SK-N-SH (cell line): ENCODE results near the gene AKT2. TPM values are rescaled to one million over a fixed set of nuclear protein-coding genes. Genes with fewer than 3 reads are reported as not detected.

ENCODE experiments used
- CTCF ChIA-PET: fragments of 300-600, 350-600 bp; formaldehyde crosslinking; extraction: SDS; loops from one replicate; lab custom pipeline; 2021; lab: Yijun Ruan, JAX
- POLR2A ChIA-PET: fragments of 350-600 bp; sonication (Branson Sonifier 250); formaldehyde crosslinking; extraction: SDS; loops from one replicate; lab custom pipeline; 2020; ENCODE audit warnings: antibody characterized with exemption, inconsistent platforms; lab: Yijun Ruan, JAX
- DNase-seq: peaks from one replicate; pipeline ENCODE4 v3.0.0; 2012
- H2AFZ ChIP-seq: fragments of 200-600 bp; sonication (generic); 2 replicates; pipeline ENCODE4 v1.8.1; 2016; ENCODE audit warnings: antibody characterized with exemption, mild to moderate bottlenecking, low read depth
- H3F3A ChIP-seq: fragments of 200-600 bp; sonication (generic); replicated peaks from 2 replicates; pipeline ENCODE3; 2016; ENCODE audit warnings: antibody characterized with exemption, mild to moderate bottlenecking; ENCODE audit not compliant: insufficient read depth
- H3K27ac ChIP-seq, 2 experiments: fragments of 200-500 bp in 1 of 2; fragments of 200-600 bp in 1 of 2; sonication (Bioruptor generic) in 1 of 2; sonication (generic), shearing (Covaris generic) in 1 of 2; 2 replicates each; pipeline versions ENCODE4 v1.5.1 to v1.6.1; 2014 to 2016; ENCODE audit warnings: low read depth in 2 of 2, inconsistent platforms in 1 of 2, low read length in 1 of 2, mild to moderate bottlenecking in 1 of 2, mixed read lengths in 1 of 2
- H3K27me3 ChIP-seq: fragments of 200-600 bp; sonication (generic), shearing (Covaris generic); 2 replicates; pipeline ENCODE4 v1.6.1; 2016; ENCODE audit warnings: mixed run types; ENCODE audit not compliant: insufficient read depth
- H3K36me3 ChIP-seq, 2 experiments: fragments of 200-500 bp in 1 of 2; fragments of 200-600 bp in 1 of 2; sonication (Bioruptor generic) in 1 of 2; sonication (generic) in 1 of 2; replicated peaks in 1 of 2; 2 replicates each; pipeline versions ENCODE3 to v1.5.1; 2014 to 2016; ENCODE audit warnings: low read length in 1 of 2, mild to moderate bottlenecking in 1 of 2; ENCODE audit not compliant: insufficient read depth in 2 of 2, control insufficient read depth in 1 of 2
- H3K4me1 ChIP-seq, 2 experiments: fragments of 200-500 bp in 1 of 2; fragments of 200-600 bp in 1 of 2; sonication (Bioruptor generic) in 1 of 2; sonication (generic), shearing (Covaris generic) in 1 of 2; 2 replicates each; pipeline versions ENCODE4 v1.5.1 to v1.6.1; 2014 to 2016; ENCODE audit warnings: low read depth in 1 of 2, low read length in 1 of 2, mixed run types in 1 of 2; ENCODE audit not compliant: insufficient read depth in 2 of 2, control insufficient read depth in 1 of 2
- H3K4me2 ChIP-seq: fragments of 200-600 bp; sonication (generic), shearing (Covaris generic); 2 replicates; pipeline ENCODE4 v1.6.1; 2017; ENCODE audit warnings: mixed run types
- H3K4me3 ChIP-seq, 2 experiments: fragments of 200-500 bp in 1 of 2; fragments of 200-600 bp in 1 of 2; sonication (Bioruptor generic) in 1 of 2; sonication (generic), shearing (Covaris generic) in 1 of 2; 2 replicates each; pipeline versions ENCODE4 v1.5.1 to v1.8.1; 2014 to 2016; ENCODE audit warnings: low read depth in 2 of 2, inconsistent platforms in 1 of 2, low read length in 1 of 2, mild to moderate bottlenecking in 1 of 2, mixed read lengths in 1 of 2, moderate library complexity in 1 of 2
- H3K79me2 ChIP-seq: fragments of 200-600 bp; sonication (generic); 2 replicates; pipeline ENCODE4 v1.8.1; 2017; ENCODE audit warnings: mild to moderate bottlenecking; ENCODE audit not compliant: insufficient read depth
- H3K9ac ChIP-seq: fragments of 200-600 bp; sonication (generic); 2 replicates; pipeline ENCODE4 v1.6.1; 2017; ENCODE audit warnings: mixed run types
- H3K9me2 ChIP-seq: fragments of 200-600 bp; sonication (generic); 2 replicates; pipeline ENCODE4 v1.6.1; 2017; ENCODE audit warnings: mixed run types
- H3K9me3 ChIP-seq: fragments of 200-600 bp; sonication (generic); 2 replicates; pipeline ENCODE4 v1.6.1; 2017; ENCODE audit warnings: mixed run types, mild to moderate bottlenecking, moderate library complexity
- H4K20me1 ChIP-seq: fragments of 200-600 bp; sonication (generic); 2 replicates; pipeline ENCODE4 v1.6.1; 2017; ENCODE audit warnings: mild to moderate bottlenecking, mixed run types; ENCODE audit not compliant: insufficient read depth
- CHD2 ChIP-seq: fragments of 150-350 bp; IDR thresholded peaks from 2 replicates; pipeline ENCODE4 v1.6.1; 2018; ENCODE audit warnings: low read length; ENCODE audit not compliant: partially characterized antibody
- EP300 ChIP-seq, 2 experiments: IDR thresholded peaks; 2 replicates each; pipeline versions ENCODE4 v1.4.0 to v1.6.1; 2012; ENCODE audit warnings: borderline replicate concordance in 1 of 2, low read depth in 1 of 2, low read length in 1 of 2
- EZH2phosphoT487 ChIP-seq: fragments of 200-600 bp; sonication (generic); IDR thresholded peaks from 2 replicates; pipeline ENCODE4 v1.6.1; 2017; ENCODE audit warnings: low read depth, mixed run types, mild to moderate bottlenecking, antibody characterized with exemption, moderate library complexity, borderline replicate concordance
- FOSL2 ChIP-seq: IDR thresholded peaks from 2 replicates; pipeline ENCODE4 v1.4.0; 2012; ENCODE audit warnings: low read depth, mild to moderate bottlenecking, moderate library complexity, borderline replicate concordance
- FOXJ3 ChIP-seq: sonication (generic); formaldehyde crosslinking; IDR thresholded peaks from 2 replicates; pipeline ENCODE4 v1.5.1; 2020; ENCODE audit warnings: mild to moderate bottlenecking, missing genetic modification reagents
- FOXM1 ChIP-seq: IDR thresholded peaks from 2 replicates; pipeline ENCODE4 v1.4.0; 2012; ENCODE audit warnings: low read depth, mild to moderate bottlenecking
- GABPA ChIP-seq: IDR thresholded peaks from 2 replicates; pipeline ENCODE4 v1.4.0; 2012; ENCODE audit warnings: low read depth, mild to moderate bottlenecking
- GATA2 ChIP-seq: sonication (generic); formaldehyde crosslinking; IDR thresholded peaks from 2 replicates; pipeline ENCODE4 v1.5.0; 2020; ENCODE audit warnings: mild to moderate bottlenecking, missing genetic modification reagents
- IRF3 ChIP-seq: fragments of 150-350 bp; IDR thresholded peaks from 2 replicates; pipeline ENCODE4 v1.6.1; 2016; ENCODE audit warnings: mild to moderate bottlenecking, low read depth, low read length
- JUND ChIP-seq: IDR thresholded peaks from 2 replicates; pipeline ENCODE4 v1.4.0; 2012
- MEF2A ChIP-seq: IDR thresholded peaks from 2 replicates; pipeline ENCODE4 v1.4.0; 2012; ENCODE audit warnings: low read depth, borderline replicate concordance
- PBX3 ChIP-seq: IDR thresholded peaks from 2 replicates; pipeline ENCODE4; 2012
- RAD21 ChIP-seq: IDR thresholded peaks from 2 replicates; pipeline ENCODE4 v1.6.1; 2012; ENCODE audit warnings: mild to moderate bottlenecking, low read length
- RCOR1 ChIP-seq: fragments of 150-350 bp; IDR thresholded peaks from 2 replicates; pipeline ENCODE4 v1.6.1; 2017; ENCODE audit warnings: antibody characterized with exemption, low read length
- RXRA ChIP-seq: IDR thresholded peaks from 2 replicates; pipeline ENCODE4 v1.4.0; 2012; ENCODE audit warnings: low read depth, mild to moderate bottlenecking, borderline replicate concordance
- SIN3A ChIP-seq: IDR thresholded peaks from 2 replicates; pipeline ENCODE4 v1.6.1; 2012; ENCODE audit warnings: low read depth, mild to moderate bottlenecking, low read length, moderate library complexity, borderline replicate concordance
- SMC3 ChIP-seq: IDR thresholded peaks from 2 replicates; pipeline ENCODE4 v1.6.1; 2012; ENCODE audit warnings: low read depth, low read length, improper control_type of control experiment
- TCF12 ChIP-seq: IDR thresholded peaks from 2 replicates; pipeline ENCODE4 v1.4.0; 2012
- TEAD4 ChIP-seq: IDR thresholded peaks from 2 replicates; pipeline ENCODE4 v1.4.0; 2012; ENCODE audit warnings: mild to moderate bottlenecking, borderline replicate concordance; ENCODE audit not compliant: insufficient read depth
- USF1 ChIP-seq: IDR thresholded peaks from 2 replicates; pipeline ENCODE4 v1.4.0; 2012; ENCODE audit warnings: low read depth, borderline replicate concordance
- ZBTB33 ChIP-seq: IDR thresholded peaks from 2 replicates; pipeline ENCODE4 v1.4.0; 2012; ENCODE audit warnings: low read depth, borderline replicate concordance
- WGBS: methylation state at CpG from one replicate; pipeline ENCODE4 v1.1.6; 2017; ENCODE audit warnings: low lambda C conversion rate; 5-methylcytosine and 5-hydroxymethylcytosine counted together
- polyA plus RNA-seq, 3 experiments: library from polyadenylated mRNA; depleted of rRNA; stranded (reverse); fragments of >200 nt; gene quantifications; 2 replicates each; pipeline ENCODE4 v1.2.3, GENCODE V29; 2012

AKT2 gene
- polyA plus RNA-seq, 1 of the 3 experiments (the other 2 are of a cell fraction) = 99.8 TPM

- H3F3A ChIP-seq = no peaks in the 10 kb centered on the region
- H3K9me2 ChIP-seq = no peaks in the 10 kb centered on the region
- WGBS = 95% methylated on average over 19 of the region's 21 CpGs
- TF ChIP-seq MEF2A = no peak
- no peak for TF ChIP-seq USF1
- TF ChIP-seq SIN3A = no peak
- TF ChIP-seq EP300 (IDR thresholded peaks at IDR 0.05; ENCODE audit: borderline replicate concordance in 1 of 2, low read depth in 1 of 2, low read length in 1 of 2) = no peak
- TF ChIP-seq RCOR1 = no peak
- TF ChIP-seq RAD21 = no peak
- no peak for TF ChIP-seq TCF12
- no peak for TF ChIP-seq CHD2
- no peak for TF ChIP-seq ZBTB33
- no peak for TF ChIP-seq TEAD4
- no peak for TF ChIP-seq RXRA
- no peak for TF ChIP-seq JUND
- TF ChIP-seq GABPA = no peak
- no peak overlapping the region for H3K9ac ChIP-seq
- H3K36me3 ChIP-seq = peaks cover 0 to 38% of the 10 kb centered on the region in 2 experiments
- no peaks in the 10 kb centered on the region for H3K27me3 ChIP-seq
- H3K27ac ChIP-seq = no peak overlapping the region
- no peak overlapping the region for H3K4me2 ChIP-seq
- ChIA-PET CTCF (interaction anchor here (1.9 kb wide), 1 partner anchor 24 kb away, joined by 4 read pairs; no protein-coding TSS in a partner anchor), POLR2A (no interaction called here)
- DNase-seq = no peak
- no peaks in the 10 kb centered on the region for H3K9me3 ChIP-seq
- no peak overlapping the region for H3K4me3 ChIP-seq
- no peaks in the 10 kb centered on the region; a peak in 1 of 4 replicates for H3K4me1 ChIP-seq
- H3K79me2 ChIP-seq = peaks cover 11% of the 10 kb centered on the region; the same call in 1 of the 2 replicates
- H4K20me1 ChIP-seq = peaks cover 5% of the 10 kb centered on the region; the same call in 1 of the 2 replicates
- H2AFZ ChIP-seq = no peak overlapping the region
Observed at GRCh38 chr19:40241809-40242384, 43.2 kb downstream of the AKT2 start.

GRCh38 chr19:40241125-40241808, 43.9 kb downstream of the AKT2 start:
- ChIA-PET POLR2A (no interaction called here), CTCF (interaction anchor here (0.8 kb wide), 1 partner anchor 12 kb away, joined by 3 read pairs; no protein-coding TSS in a partner anchor)
- no peaks in the 10 kb centered on the region for H3K9me2 ChIP-seq
- no peak overlapping the region for H2AFZ ChIP-seq
- no peaks in the 10 kb centered on the region for H3K9me3 ChIP-seq
- no peak overlapping the region for H3K4me2 ChIP-seq
- H4K20me1 ChIP-seq = peaks cover 5% of the 10 kb centered on the region; the same call in 1 of the 2 replicates
- H3K79me2 ChIP-seq = peaks cover 11% of the 10 kb centered on the region; the same call in 1 of the 2 replicates
- WGBS = 95% methylated on average over 12 of the region's 12 CpGs
- no peak overlapping the region for H3K4me3 ChIP-seq
- H3K9ac ChIP-seq = no peak overlapping the region
- H3K36me3 ChIP-seq = peaks cover 3 to 43% of the 10 kb centered on the region in 2 experiments
- H3F3A ChIP-seq = no peaks in the 10 kb centered on the region
- H3K27me3 ChIP-seq = no peaks in the 10 kb centered on the region
- H3K4me1 ChIP-seq = no peaks in the 10 kb centered on the region; a peak in 1 of 4 replicates
- no peak for DNase-seq
- H3K27ac ChIP-seq = no peak overlapping the region
- TF ChIP-seq FOSL2 (no peak), TCF12 (no peak), FOXJ3 (no peak), TEAD4 (no peak), JUND (no peak), GATA2 (CRISPR knock-in tag) (no peak), USF1 (no peak), EZH2phosphoT487 (no peak), SMC3 (no peak), PBX3 (no peak), IRF3 (no peak), EP300 (IDR thresholded peaks at IDR 0.05; ENCODE audit: borderline replicate concordance in 1 of 2, low read depth in 1 of 2, low read length in 1 of 2) (no peak), FOXM1 (no peak)
